ENCODE data around the gene NFATC3. TPM values are rescaled to one million over a fixed set of nuclear protein-coding genes. Genes with fewer than 3 reads are reported as not detected.

NFATC3 gene
- total and polyA plus RNA-seq, 4 donors = 13.5 to 69.6 (median 35.7) TPM

DNA sequence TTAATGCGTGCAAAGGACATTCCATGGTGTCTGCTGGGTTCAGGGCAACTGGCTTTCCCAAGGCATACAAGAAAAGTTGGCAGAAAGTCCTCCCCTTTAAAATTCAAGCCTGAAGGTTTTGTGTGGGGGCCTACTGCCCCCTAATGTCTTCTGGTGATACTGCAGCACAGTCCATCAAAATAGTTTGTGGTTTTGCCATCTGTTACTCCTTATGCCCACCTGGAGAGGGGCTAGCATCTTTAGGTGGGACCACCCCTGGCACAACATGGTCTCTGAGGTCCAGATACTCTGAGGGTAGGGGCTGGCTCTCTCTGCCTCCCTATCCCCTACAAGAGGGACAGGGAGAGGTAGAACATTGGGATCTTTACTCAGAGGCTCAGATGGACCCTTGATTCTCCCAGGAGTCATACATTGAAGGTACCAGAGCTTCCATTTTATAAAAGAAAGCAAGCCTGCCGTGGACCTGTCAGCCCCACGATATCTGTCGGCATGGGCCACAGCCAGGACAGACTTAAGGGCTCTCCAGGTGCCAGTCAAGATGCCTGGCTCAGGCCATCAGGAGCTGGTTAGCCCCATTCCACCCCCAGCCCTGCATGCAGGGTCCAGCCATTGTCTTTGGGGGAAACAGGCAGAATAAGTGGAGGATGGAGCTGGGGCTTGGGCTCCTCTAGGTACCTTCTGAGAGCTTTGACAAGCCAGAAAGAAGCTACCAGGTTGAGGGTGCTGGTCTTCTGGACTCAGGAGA is 144.4 kb downstream of the NFATC3 start:
- Histone ChIP-seq H3K9ac (ENCODE audit: insufficient read depth in 1 of 2, low read length in 2 of 2) (no peak overlapping the region), H3K27ac (ENCODE audit: low read depth in 1 of 2, low read length in 1 of 2) (no peak overlapping the region), H3K36me3 (ENCODE audit: control insufficient read depth in 4 of 4, insufficient read depth in 4 of 4, low read length in 4 of 4) (peaks cover 0 to 27% (median 9%) of the 10 kb centered on the region in 4 donors), H3K27me3 (ENCODE audit: control insufficient read depth in 3 of 3, insufficient read depth in 3 of 3, low read length in 2 of 3) (no peaks in the 10 kb centered on the region), H3K9me3 (ENCODE audit: control insufficient read depth in 4 of 4, insufficient read depth in 3 of 4, low read length in 3 of 4) (no peaks in the 10 kb centered on the region), H3K4me3 (no peak overlapping the region), H3K4me1 (ENCODE audit: control insufficient read depth in 5 of 5, insufficient read depth in 5 of 5, low read length in 5 of 5) (peaks cover 0 to 7% (median 4%) of the 10 kb centered on the region in 5 donors)
- DNase-seq (peak; percentile 65 to 82 (median 78)), ATAC-seq (ENCODE audit: insufficient read depth, low FRiP score) (no peak)
- 60 to 77% methylated on average over 4 of the region's 4 CpGs for WGBS, 2 donors
- TF ChIP-seq, protein P1, sequence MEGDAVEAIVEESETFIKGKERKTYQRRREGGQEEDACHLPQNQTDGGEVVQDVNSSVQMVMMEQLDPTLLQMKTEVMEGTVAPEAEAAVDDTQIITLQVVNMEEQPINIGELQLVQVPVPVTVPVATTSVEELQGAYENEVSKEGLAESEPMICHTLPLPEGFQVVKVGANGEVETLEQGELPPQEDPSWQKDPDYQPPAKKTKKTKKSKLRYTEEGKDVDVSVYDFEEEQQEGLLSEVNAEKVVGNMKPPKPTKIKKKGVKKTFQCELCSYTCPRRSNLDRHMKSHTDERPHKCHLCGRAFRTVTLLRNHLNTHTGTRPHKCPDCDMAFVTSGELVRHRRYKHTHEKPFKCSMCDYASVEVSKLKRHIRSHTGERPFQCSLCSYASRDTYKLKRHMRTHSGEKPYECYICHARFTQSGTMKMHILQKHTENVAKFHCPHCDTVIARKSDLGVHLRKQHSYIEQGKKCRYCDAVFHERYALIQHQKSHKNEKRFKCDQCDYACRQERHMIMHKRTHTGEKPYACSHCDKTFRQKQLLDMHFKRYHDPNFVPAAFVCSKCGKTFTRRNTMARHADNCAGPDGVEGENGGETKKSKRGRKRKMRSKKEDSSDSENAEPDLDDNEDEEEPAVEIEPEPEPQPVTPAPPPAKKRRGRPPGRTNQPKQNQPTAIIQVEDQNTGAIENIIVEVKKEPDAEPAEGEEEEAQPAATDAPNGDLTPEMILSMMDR (IDR thresholded peaks at IDR 0.05; ENCODE audit: control extremely low read depth, extremely low read depth) = peak; percentile 71

DNA sequence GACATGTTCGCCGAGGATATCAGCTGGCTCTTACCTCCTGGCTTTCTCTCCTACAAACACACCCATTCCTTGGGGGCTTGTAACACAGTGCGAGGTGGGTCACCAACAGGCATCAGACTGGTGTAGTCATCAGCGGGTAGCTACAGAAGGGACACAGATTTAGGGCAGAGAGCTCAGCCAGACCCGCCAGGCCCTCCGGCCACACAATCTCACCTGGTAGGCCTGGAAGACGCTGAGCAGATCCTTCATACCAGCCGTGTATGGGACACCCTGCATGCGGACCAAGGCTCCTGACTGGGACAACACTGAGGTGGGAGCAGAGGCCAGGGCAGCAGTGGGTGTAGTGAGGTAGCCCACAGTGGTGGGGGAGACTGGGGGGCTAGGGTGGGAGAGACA is 145.0 kb downstream of the NFATC3 start:
- peaks cover 0 to 9% (median 4%) of the 10 kb centered on the region in 5 donors for H3K4me1 ChIP-seq (ENCODE audit: control insufficient read depth in 5 of 5, insufficient read depth in 5 of 5, low read length in 5 of 5)
- no peak overlapping the region for H3K9ac ChIP-seq (ENCODE audit: insufficient read depth in 1 of 2, low read length in 2 of 2)
- no peaks in the 10 kb centered on the region for H3K9me3 ChIP-seq (ENCODE audit: control insufficient read depth in 4 of 4, insufficient read depth in 3 of 4, low read length in 3 of 4)
- peaks cover 0 to 3% (median under 1%) of the 10 kb centered on the region in 3 donors for H3K27me3 ChIP-seq (ENCODE audit: control insufficient read depth in 3 of 3, insufficient read depth in 3 of 3, low read length in 2 of 3)
- H3K36me3 ChIP-seq (ENCODE audit: control insufficient read depth in 4 of 4, insufficient read depth in 4 of 4, low read length in 4 of 4) = peaks cover 0 to 27% (median 9%) of the 10 kb centered on the region in 4 donors
- 92% methylated on average over 9 of the region's 9 CpGs for whole genome bisulfite sequencing, 2 donors
- DNase-seq (no peak), ATAC-seq (ENCODE audit: insufficient read depth, low FRiP score) (no peak)
- TF ChIP-seq, protein P1 (IDR thresholded peaks at IDR 0.05; ENCODE audit: control extremely low read depth, extremely low read depth) = no peak
- no peak overlapping the region for H3K27ac ChIP-seq (ENCODE audit: low read depth in 1 of 2, low read length in 1 of 2)
- H3K4me3 ChIP-seq = no peak overlapping the region

DNA sequence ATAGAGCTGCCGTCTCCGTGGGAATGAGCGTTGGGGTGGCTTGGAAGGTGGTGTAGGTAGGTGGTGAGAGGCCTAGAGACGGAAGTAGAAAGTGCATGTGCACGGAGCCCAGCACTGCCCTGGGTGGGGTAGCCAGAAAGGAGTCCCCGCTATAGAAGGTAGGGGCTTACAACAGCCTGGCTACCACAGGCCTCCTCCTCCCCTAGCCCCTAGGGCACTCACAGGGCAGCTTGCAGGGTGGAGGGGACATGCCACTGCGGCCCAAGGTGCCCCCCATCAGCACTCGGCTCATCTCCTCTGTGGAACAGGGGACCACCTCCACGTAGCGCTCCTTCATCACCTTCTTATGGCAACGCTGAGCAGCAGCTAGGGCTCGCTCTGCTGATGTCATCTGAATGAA is 145.8 kb downstream of the NFATC3 start:
- TF ChIP-seq, protein P1 (IDR thresholded peaks at IDR 0.05; ENCODE audit: control extremely low read depth, extremely low read depth) = no peak
- no peak overlapping the region for H3K4me3 ChIP-seq
- H3K36me3 ChIP-seq (ENCODE audit: control insufficient read depth in 4 of 4, insufficient read depth in 4 of 4, low read length in 4 of 4) = peaks cover 0 to 27% (median 9%) of the 10 kb centered on the region in 4 donors
- H3K4me1 ChIP-seq (ENCODE audit: control insufficient read depth in 5 of 5, insufficient read depth in 5 of 5, low read length in 5 of 5) = peaks cover under 1 to 12% (median 4%) of the 10 kb centered on the region in 5 donors
- no peaks in the 10 kb centered on the region for H3K9me3 ChIP-seq (ENCODE audit: control insufficient read depth in 4 of 4, insufficient read depth in 3 of 4, low read length in 3 of 4)
- no peak overlapping the region for H3K9ac ChIP-seq (ENCODE audit: insufficient read depth in 1 of 2, low read length in 2 of 2)
- H3K27ac ChIP-seq (ENCODE audit: low read depth in 1 of 2, low read length in 1 of 2) = no peak overlapping the region
- WGBS, 2 donors = 90 to 93% methylated on average over 12 of the region's 12 CpGs
- peaks cover 0 to 7% (median 5%) of the 10 kb centered on the region in 3 donors for H3K27me3 ChIP-seq (ENCODE audit: control insufficient read depth in 3 of 3, insufficient read depth in 3 of 3, low read length in 2 of 3)
- ATAC-seq (ENCODE audit: insufficient read depth, low FRiP score) = no peak
- no peak for DNase-seq
